GM12878 (cell line): ENCODE data around the gene FBRSL1.

Experiments used
- ATF3 ChIP-seq: IDR thresholded peaks from 2 replicates; pipeline ENCODE4 v1.6.1; 2011; ENCODE audit warnings: low read depth, mild to moderate bottlenecking, low read length, moderate library complexity, borderline replicate concordance; ENCODE audit errors: extremely low read depth
- BACH1 ChIP-seq: fragments of 450-650 bp; IDR thresholded peaks from 2 replicates; pipeline ENCODE4 v1.6.1; 2017; ENCODE audit warnings: mild to moderate bottlenecking, borderline replicate concordance
- BCL3 ChIP-seq: IDR thresholded peaks from 2 replicates; pipeline ENCODE4 v1.6.1; 2011; ENCODE audit warnings: borderline replicate concordance, low read depth, mild to moderate bottlenecking, moderate library complexity, low read length; ENCODE audit not compliant: insufficient read depth, poor library complexity, severe bottlenecking
- CBFB ChIP-seq: IDR thresholded peaks from 2 replicates; pipeline ENCODE4 v1.6.1; 2016; ENCODE audit warnings: antibody characterized with exemption, low read depth
- CTCF ChIP-seq, 3 experiments: IDR thresholded peaks in 2 of 3; conservative IDR thresholded peaks in 1 of 3; 2 replicates each; pipeline ENCODE4 v1.5.1; 2011; ENCODE audit warnings: low read depth in 3 of 3, low read length in 3 of 3, mild to moderate bottlenecking in 3 of 3, control low read depth in 2 of 3, moderate library complexity in 2 of 3, inconsistent platforms in 1 of 3, mixed read lengths in 1 of 3; ENCODE audit not compliant: control insufficient read depth in 2 of 3, insufficient read depth in 1 of 3; ENCODE audit errors: extremely low read depth in 1 of 3
- NFYB ChIP-seq: IDR thresholded peaks from 2 replicates; pipeline ENCODE4 v1.6.1; 2011; ENCODE audit warnings: low read depth, mild to moderate bottlenecking, low read length, improper control_type of control experiment, moderate library complexity; ENCODE audit not compliant: insufficient read depth
- POLR2AphosphoS5 ChIP-seq: IDR thresholded peaks from 2 replicates; pipeline ENCODE4 v1.6.1; 2011; ENCODE audit warnings: mild to moderate bottlenecking, low read length, inconsistent platforms
- REST ChIP-seq: IDR thresholded peaks from 2 replicates; pipeline ENCODE4 v1.6.1; 2012; ENCODE audit warnings: mild to moderate bottlenecking, low read depth, low read length
- USF2 ChIP-seq: IDR thresholded peaks from 2 replicates; pipeline ENCODE4 v1.6.1; 2011; ENCODE audit warnings: low read depth, low read length, improper control_type of control experiment, borderline replicate concordance

GRCh38 chr12:132447731-132448462 lies 42.1 kb upstream of the FBRSL1 start:
- TF ChIP-seq NFYB (no peak), CTCF (IDR thresholded peaks at IDR 0.05 in 2 of 3, conservative IDR thresholded peaks at IDR 0.05 in 1 of 3; ENCODE audit: control insufficient read depth in 2 of 3, extremely low read depth in 1 of 3, insufficient read depth in 1 of 3, low read depth in 3 of 3, low read length in 3 of 3) (no peak), BCL3 (no peak), CBFB (no peak), ATF3 (no peak), REST (no peak), BACH1 (no peak), POLR2AphosphoS5 (no peak), USF2 (no peak)
